OCI-LY7 (cell line): ENCODE results near the gene TGFBR3. TPM values are rescaled to one million over a fixed set of nuclear protein-coding genes. Genes with fewer than 3 reads are reported as not detected.

Experiments
- BruUV-seq: library from RNA; stranded (reverse); fragments of 400-500 nt; replicated peaks from 2 replicates; lab custom pipeline; 2021; lab: Mats Ljungman, UMichigan
- CTCF ChIA-PET: fragments of 300-600 bp; sonication (Branson Sonifier 250); formaldehyde crosslinking; loops from one replicate; lab custom pipeline; 2022; ENCODE audit warnings: antibody characterized with exemption; ENCODE audit not compliant: unreplicated experiment; lab: Charles Lee
- POLR2A ChIA-PET: fragments of 300-600 bp; sonication (Branson Sonifier 250); formaldehyde crosslinking; loops from one replicate; lab custom pipeline; 2022; ENCODE audit warnings: antibody characterized with exemption; lab: Charles Lee
- DNase-seq: peaks from one replicate; pipeline ENCODE4 v3.0.0-alpha.2; 2015; ENCODE audit warnings: low spot score
- H2AFZ ChIP-seq: fragments of 200-600 bp; sonication (generic), shearing (Covaris generic); 2 replicates; pipeline ENCODE4 v1.6.1; 2014; ENCODE audit warnings: mild to moderate bottlenecking, antibody characterized with exemption, low read length, moderate library complexity
- H3K27ac ChIP-seq: fragments of 200-600 bp; sonication (generic); 2 replicates; pipeline ENCODE4 v1.5.1; 2014; ENCODE audit warnings: mixed run types, low read depth, mild to moderate bottlenecking, moderate library complexity, low read length, inconsistent platforms; ENCODE audit not compliant: poor library complexity, severe bottlenecking
- H3K36me3 ChIP-seq: fragments of 200-600 bp; sonication (generic); 2 replicates; pipeline ENCODE4 v1.6.1; 2014; ENCODE audit warnings: mild to moderate bottlenecking, antibody characterized with exemption, low read length, moderate library complexity, mixed read lengths; ENCODE audit not compliant: insufficient read depth
- H3K4me1 ChIP-seq: fragments of 200-600 bp; sonication (generic); 2 replicates; pipeline ENCODE4 v1.5.1; 2014; ENCODE audit warnings: mild to moderate bottlenecking, low read length; ENCODE audit not compliant: insufficient read depth, poor library complexity, severe bottlenecking
- H3K4me2 ChIP-seq: fragments of 200-600 bp; sonication (generic); 2 replicates; pipeline ENCODE4 v1.6.1; 2014; ENCODE audit warnings: mild to moderate bottlenecking, low read length
- H3K4me3 ChIP-seq: fragments of 200-600 bp; sonication (generic); 2 replicates; pipeline ENCODE4 v1.5.1; 2014; ENCODE audit warnings: mild to moderate bottlenecking, low read depth, low read length; ENCODE audit not compliant: poor library complexity, severe bottlenecking
- H3K79me2 ChIP-seq: fragments of 200-600 bp; sonication (generic); 2 replicates; pipeline ENCODE4 v1.6.1; 2016; ENCODE audit warnings: low read depth, mild to moderate bottlenecking, low read length, moderate library complexity, mixed read lengths; ENCODE audit not compliant: insufficient read depth
- H3K9me2 ChIP-seq: fragments of 200-600 bp; sonication (generic); 2 replicates; pipeline ENCODE4 v1.6.1; 2016; ENCODE audit warnings: mild to moderate bottlenecking, low read length, mixed read lengths; ENCODE audit not compliant: insufficient read depth
- H3K9me3 ChIP-seq: fragments of 200-600 bp; sonication (generic); 2 replicates; pipeline ENCODE4 v1.6.1; 2014; ENCODE audit warnings: mild to moderate bottlenecking, mixed run types, low read length, mixed read lengths
- H4K20me1 ChIP-seq: fragments of 200-600 bp; sonication (generic); 2 replicates; pipeline ENCODE4 v1.6.1; 2014; ENCODE audit warnings: mild to moderate bottlenecking, antibody characterized with exemption, low read length, moderate library complexity, mixed read lengths; ENCODE audit not compliant: insufficient read depth
- CTCF ChIP-seq: fragments of 200-600 bp; sonication (generic); conservative IDR thresholded peaks from 2 replicates; pipeline ENCODE4 v1.5.1; 2014; ENCODE audit warnings: mild to moderate bottlenecking, antibody characterized with exemption, low read length, moderate library complexity, mixed read lengths
- EZH2phosphoT487 ChIP-seq: fragments of 200-600 bp; sonication (generic); IDR thresholded peaks from 2 replicates; pipeline ENCODE4 v1.6.1; 2018; ENCODE audit warnings: low read depth, borderline replicate concordance, mild to moderate bottlenecking, mixed run types, antibody characterized with exemption, low read length, moderate library complexity, mixed read lengths
- intact Hi-C: fragments of 100-400 bp; cut with micrococcal nuclease; formaldehyde crosslinking; loops from one replicate; pipeline ENCODE4 v1.10.0; 2022; ENCODE audit not compliant: unreplicated experiment
- total RNA-seq, 2 experiments: library from RNA; depleted of rRNA in 1 of 2; stranded (reverse); fragments of >200 nt in 1 of 2; shearing (Covaris generic) in 1 of 2; gene quantifications; 2 replicates each; pipeline ENCODE4 v1.2.3, GENCODE V29; 2014 to 2022

TGFBR3 gene
- total RNA-seq, 2 experiments from 2014 or later, result not detected

GRCh38 chr1:91727763-91728162 lies 158.2 kb downstream of the TGFBR3 start:
- intact Hi-C loops, result no loop called here
- no peak overlapping the region for H3K4me2 ChIP-seq
- TF ChIP-seq EZH2phosphoT487 (no peak), CTCF (no peak)
- H3K36me3 ChIP-seq, result no peaks in the 10 kb centered on the region
- POLR2A ChIA-PET, result no interaction called here
- BruUV-seq, result no TSS peak
- H3K9me2 ChIP-seq, result no peaks in the 10 kb centered on the region
- H3K4me1 ChIP-seq, result no peaks in the 10 kb centered on the region
- no peak for DNase-seq
- H3K79me2 ChIP-seq, result no peaks in the 10 kb centered on the region
- H3K27ac ChIP-seq, result no peak overlapping the region
- H2AFZ ChIP-seq, result no peak overlapping the region
- H3K9me3 ChIP-seq, result no peaks in the 10 kb centered on the region
- H4K20me1 ChIP-seq, result no peaks in the 10 kb centered on the region
- no peak overlapping the region for H3K4me3 ChIP-seq
- CTCF ChIA-PET, result no interaction called here

GRCh38 chr1:91725989-91726721 lies 159.8 kb downstream of the TGFBR3 start:
- Histone ChIP-seq H3K9me2 (no peaks in the 10 kb centered on the region), H4K20me1 (no peaks in the 10 kb centered on the region), H3K27ac (no peak overlapping the region), H3K79me2 (no peaks in the 10 kb centered on the region), H3K4me1 (no peaks in the 10 kb centered on the region), H3K36me3 (no peaks in the 10 kb centered on the region), H3K4me3 (no peak overlapping the region), H2AFZ (no peak overlapping the region), H3K9me3 (no peaks in the 10 kb centered on the region), H3K4me2 (no peak overlapping the region)
- ChIA-PET POLR2A (no interaction called here), CTCF (no interaction called here)
- intact Hi-C loops, result no loop called here
- BruUV-seq, result no TSS peak
- TF ChIP-seq CTCF (no peak), EZH2phosphoT487 (no peak)
- no peak for DNase-seq

GRCh38 chr1:91725618-91725988 lies 160.3 kb downstream of the TGFBR3 start:
- TF ChIP-seq EZH2phosphoT487 (no peak), CTCF (no peak)
- no TSS peak for BruUV-seq
- POLR2A ChIA-PET, result no interaction called here

More at GRCh38 chr1:91725618-91725988, 160.3 kb downstream of the TGFBR3 start:
- no peak for DNase-seq
- Histone ChIP-seq H2AFZ (no peak overlapping the region), H3K27ac (no peak overlapping the region), H3K9me3 (no peaks in the 10 kb centered on the region), H3K4me3 (no peak overlapping the region), H3K4me2 (no peak overlapping the region), H3K36me3 (no peaks in the 10 kb centered on the region), H4K20me1 (no peaks in the 10 kb centered on the region), H3K9me2 (no peaks in the 10 kb centered on the region), H3K4me1 (no peaks in the 10 kb centered on the region), H3K79me2 (no peaks in the 10 kb centered on the region)
- CTCF ChIA-PET, result no interaction called here
- intact Hi-C loops, result no loop called here
